Measurements from ENCODE around the gene AOPEP.
"Not testable (repeated sequence)": the region's sequence is repeated elsewhere in the genome, so short reads cannot be mapped to it uniquely, and the experiment has no call there.

DNA sequence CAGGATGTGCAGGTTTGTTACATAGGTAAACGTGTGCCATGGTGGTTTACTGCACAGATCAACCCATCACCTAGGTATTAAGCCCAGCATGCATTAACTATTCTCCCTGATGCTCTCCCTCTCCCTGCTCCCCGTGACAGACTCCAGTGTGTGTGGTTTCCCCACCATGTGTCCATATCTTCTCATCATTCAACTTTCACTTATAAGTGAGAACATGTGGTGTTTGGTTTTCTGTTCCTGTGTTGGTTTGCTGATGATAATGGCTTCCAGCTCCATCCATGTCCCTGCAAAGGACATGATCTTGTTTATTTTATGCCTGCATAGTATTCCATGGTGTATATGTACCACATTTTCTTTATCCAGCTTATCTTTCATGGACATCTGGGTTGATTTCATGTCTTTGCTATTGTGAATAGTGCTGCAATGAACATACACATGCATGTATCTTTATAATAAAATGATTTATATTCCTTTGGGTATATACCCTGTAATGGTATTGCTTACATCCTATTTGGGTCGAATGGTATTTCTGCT, 103.6 kb downstream of the AOPEP start:
- not testable (repeated sequence) for TF ChIP-seq CTCF, POLR2A (IDR thresholded peaks at IDR 0.05)
